MM.1S (cell line): ENCODE results near the gene PATJ.
"Not testable (repeated sequence)": the region's sequence is repeated elsewhere in the genome, so short reads cannot be mapped to it uniquely, and the experiment has no call there.

Source experiments
- DNase-seq: peaks from one replicate; pipeline ENCODE4 v3.0.0-alpha.2; 2015
- H2AFZ ChIP-seq: fragments of 300-600 bp; sonication (generic); 2 replicates; pipeline ENCODE4 v1.6.0; 2016; ENCODE audit warnings: antibody characterized with exemption, low read length
- H3F3A ChIP-seq: fragments of 300-600 bp; sonication (generic); 2 replicates; pipeline ENCODE4 v1.6.1; 2016; ENCODE audit warnings: mild to moderate bottlenecking, antibody characterized with exemption, low read length, moderate library complexity, mixed read lengths; ENCODE audit not compliant: insufficient read depth
- H3K27ac ChIP-seq: fragments of 300-600 bp; sonication (generic); 2 replicates; pipeline ENCODE4 v1.5.1; 2016; ENCODE audit warnings: mild to moderate bottlenecking, low read length
- H3K27me3 ChIP-seq: fragments of 300-600 bp; sonication (generic); replicated peaks from 2 replicates; pipeline ENCODE4 v1.6.0; 2016; ENCODE audit warnings: low read length; ENCODE audit not compliant: insufficient read depth
- H3K36me3 ChIP-seq: fragments of 300-600 bp; sonication (generic); replicated peaks from 2 replicates; pipeline ENCODE4 v1.6.1; 2016; ENCODE audit warnings: mild to moderate bottlenecking, low read length, mixed read lengths; ENCODE audit not compliant: insufficient read depth
- H3K4me1 ChIP-seq: fragments of 300-600 bp; sonication (generic); 2 replicates; pipeline ENCODE4 v1.6.1; 2016; ENCODE audit warnings: low read length, mixed read lengths
- H3K4me2 ChIP-seq: fragments of 300-600 bp; sonication (generic); 2 replicates; pipeline ENCODE4 v1.6.0; 2016; ENCODE audit warnings: low read depth, low read length
- H3K4me3 ChIP-seq: fragments of 300-600 bp; sonication (generic); 2 replicates; pipeline ENCODE4 v1.5.1; 2016; ENCODE audit warnings: low read length, mixed read lengths
- H3K79me2 ChIP-seq: fragments of 300-600 bp; sonication (generic); 2 replicates; pipeline ENCODE4 v1.6.1; 2016; ENCODE audit warnings: mixed run types, low read length, mixed read lengths
- H3K9ac ChIP-seq: fragments of 300-600 bp; sonication (generic); 2 replicates; pipeline ENCODE4 v1.6.1; 2016; ENCODE audit warnings: low read length, mixed read lengths
- H3K9me2 ChIP-seq: fragments of 300-600 bp; sonication (generic); replicated peaks from 2 replicates; pipeline ENCODE4 v1.6.1; 2016; ENCODE audit warnings: mild to moderate bottlenecking, low read length, mixed read lengths; ENCODE audit not compliant: insufficient read depth
- H3K9me3 ChIP-seq: fragments of 300-600 bp; sonication (generic); replicated peaks from 2 replicates; pipeline ENCODE4 v1.6.1; 2016; ENCODE audit warnings: mild to moderate bottlenecking, low read length, mixed read lengths; ENCODE audit not compliant: insufficient read depth
- H4K20me1 ChIP-seq: fragments of 300-600 bp; sonication (generic); 2 replicates; pipeline ENCODE4 v1.6.1; 2016; ENCODE audit warnings: mild to moderate bottlenecking, low read length, moderate library complexity, mixed read lengths; ENCODE audit not compliant: insufficient read depth
- CTCF ChIP-seq: fragments of 300-600 bp; sonication (generic); IDR thresholded peaks from 2 replicates; pipeline ENCODE4 v1.5.1; 2016; ENCODE audit warnings: antibody characterized with exemption, low read length, mixed read lengths
- EZH2 ChIP-seq: fragments of 300-600 bp; sonication (generic); optimal IDR thresholded peaks from 2 replicates; pipeline ENCODE3; 2017; ENCODE audit warnings: low read depth, mild to moderate bottlenecking, antibody characterized with exemption, low read length, mixed read lengths
- EZH2phosphoT487 ChIP-seq: fragments of 300-600 bp; sonication (generic); IDR thresholded peaks from 2 replicates; pipeline ENCODE4 v1.6.1; 2018; ENCODE audit warnings: antibody characterized with exemption, low read length

Gene PATJ

GRCh38 chr1:62184336-62184735 lies 442.1 kb downstream of the PATJ start:
- Histone ChIP-seq H3F3A (no peaks in the 10 kb centered on the region), H3K36me3 (no peaks in the 10 kb centered on the region), H4K20me1 (no peaks in the 10 kb centered on the region), H2AFZ (no peak overlapping the region), H3K79me2 (no peaks in the 10 kb centered on the region), H3K9me3 (no peaks in the 10 kb centered on the region), H3K9ac (no peak overlapping the region), H3K9me2 (no peaks in the 10 kb centered on the region), H3K27me3 (no peaks in the 10 kb centered on the region), H3K4me3 (no peak overlapping the region), H3K27ac (no peak overlapping the region), H3K4me2 (no peak overlapping the region), H3K4me1 (no peaks in the 10 kb centered on the region)
- TF ChIP-seq EZH2phosphoT487 (no peak), EZH2 (no peak), CTCF (no peak)
- no peak for DNase-seq

- H3K9ac ChIP-seq, H3K9me2 ChIP-seq, H3K4me1 ChIP-seq, H3K27me3 ChIP-seq, DNase-seq, H4K20me1 ChIP-seq, H3K79me2 ChIP-seq, H3K27ac ChIP-seq, H3K4me3 ChIP-seq, H3K36me3 ChIP-seq, H2AFZ ChIP-seq, H3F3A ChIP-seq, H3K4me2 ChIP-seq, H3K9me3 ChIP-seq: not testable (repeated sequence)
Observed at GRCh38 chr1:62185233-62185632, 443.0 kb downstream of the PATJ start.

- Histone ChIP-seq H4K20me1 (no peaks in the 10 kb centered on the region), H3K4me1 (no peaks in the 10 kb centered on the region), H3K9me3 (no peaks in the 10 kb centered on the region), H3K27ac (no peak overlapping the region), H3K79me2 (no peaks in the 10 kb centered on the region), H3K9me2 (no peaks in the 10 kb centered on the region), H3K9ac (no peak overlapping the region), H3K27me3 (no peaks in the 10 kb centered on the region), H2AFZ (no peak overlapping the region), H3F3A (no peaks in the 10 kb centered on the region), H3K4me2 (no peak overlapping the region), H3K4me3 (no peak overlapping the region), H3K36me3 (no peaks in the 10 kb centered on the region)
- no peak for DNase-seq
- TF ChIP-seq EZH2phosphoT487 (no peak), EZH2 (no peak), CTCF (no peak)
Observed at GRCh38 chr1:62185677-62186076, 443.4 kb downstream of the PATJ start.

GRCh38 chr1:62187548-62187947 lies 445.3 kb downstream of the PATJ start:
- no peaks in the 10 kb centered on the region for H3K9me2 ChIP-seq
- H3K4me3 ChIP-seq, result no peak overlapping the region
- no peak overlapping the region for H2AFZ ChIP-seq
- no peak overlapping the region for H3K9ac ChIP-seq
- no peak for DNase-seq
- H3K9me3 ChIP-seq, result no peaks in the 10 kb centered on the region
- no peaks in the 10 kb centered on the region for H3K36me3 ChIP-seq
- H3F3A ChIP-seq, result no peaks in the 10 kb centered on the region
- TF ChIP-seq EZH2 (no peak), CTCF (no peak), EZH2phosphoT487 (no peak)
- H3K27me3 ChIP-seq, result no peaks in the 10 kb centered on the region
- no peaks in the 10 kb centered on the region for H4K20me1 ChIP-seq
- H3K27ac ChIP-seq, result no peak overlapping the region
- no peaks in the 10 kb centered on the region for H3K4me1 ChIP-seq
- H3K79me2 ChIP-seq, result no peaks in the 10 kb centered on the region
- H3K4me2 ChIP-seq, result no peak overlapping the region
